HG03432 (cell line): ENCODE measurements around the gene SAP130.

ENCODE experiments used
- ATAC-seq: cut with Tn5 transposase; IDR thresholded peaks from one replicate; pipeline ENCODE4 v1.9.1; 2021; ENCODE audit warnings: mild to moderate bottlenecking, moderate library complexity; ENCODE audit not compliant: unreplicated experiment

Gene SAP130

GRCh38 chr2:128027801-128028667 is at the start of gene SAP130:
TSS of gene SAP130 (minus strand) at chr2:128028059. CDS start at chr2:128026292, 1,767 bp downstream.
- peak; percentile 81 for ATAC-seq

- no peak for ATAC-seq
Observed at GRCh38 chr2:128076461-128077106, 48.7 kb upstream of the SAP130 start.

- ATAC-seq: no peak
Observed at GRCh38 chr2:128073278-128073677, 45.4 kb upstream of the SAP130 start.

GRCh38 chr2:128069769-128070168 is 41.9 kb upstream of the SAP130 start:
- no peak for ATAC-seq

DNA sequence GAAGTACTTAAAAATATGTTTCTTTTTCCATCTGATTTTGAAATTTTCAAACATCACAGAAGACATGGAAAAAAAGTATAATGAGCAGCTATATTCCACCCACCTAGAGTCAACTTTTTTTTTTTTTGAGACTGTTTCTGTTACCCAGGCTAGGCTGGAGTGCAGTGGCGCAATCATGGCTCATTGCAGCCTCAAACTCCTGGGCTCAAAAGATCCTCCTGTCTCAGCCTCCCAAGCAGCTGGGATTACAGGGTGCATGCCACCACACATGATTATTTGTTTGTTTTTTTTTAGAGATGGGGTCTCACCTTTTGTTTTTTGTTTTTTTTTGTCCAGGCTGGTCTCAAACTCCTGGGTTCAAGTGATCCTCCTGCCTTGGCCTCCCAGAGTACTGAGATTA is 36.5 kb upstream of the SAP130 start:
- no peak for ATAC-seq

- ATAC-seq: no peak
Observed at GRCh38 chr2:128062571-128062970, 34.7 kb upstream of the SAP130 start.

- ATAC-seq: no peak
Observed at GRCh38 chr2:128058114-128058513, 30.3 kb upstream of the SAP130 start.

DNA sequence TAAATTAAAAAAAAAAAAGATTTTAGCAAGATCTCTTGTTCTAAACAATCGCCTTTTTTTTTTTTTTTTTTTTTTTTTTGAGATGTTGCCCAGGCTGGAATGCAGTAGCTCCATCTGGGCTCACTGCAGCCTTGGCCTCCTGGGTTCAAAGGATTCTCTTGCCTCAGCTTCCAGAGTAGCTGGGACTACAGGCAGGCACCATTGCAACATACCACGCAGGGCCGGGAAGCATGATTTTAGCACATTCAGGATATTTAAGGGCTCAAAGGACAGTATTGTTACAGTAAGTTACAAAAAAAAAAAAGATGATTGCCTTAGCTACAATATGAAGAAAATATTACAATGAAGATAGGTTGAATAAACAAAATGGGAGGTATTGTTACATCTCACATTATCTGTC is 29.5 kb upstream of the SAP130 start:
- ATAC-seq: no peak

- no peak for ATAC-seq
Observed at GRCh38 chr2:128054104-128054885, 26.4 kb upstream of the SAP130 start.

DNA sequence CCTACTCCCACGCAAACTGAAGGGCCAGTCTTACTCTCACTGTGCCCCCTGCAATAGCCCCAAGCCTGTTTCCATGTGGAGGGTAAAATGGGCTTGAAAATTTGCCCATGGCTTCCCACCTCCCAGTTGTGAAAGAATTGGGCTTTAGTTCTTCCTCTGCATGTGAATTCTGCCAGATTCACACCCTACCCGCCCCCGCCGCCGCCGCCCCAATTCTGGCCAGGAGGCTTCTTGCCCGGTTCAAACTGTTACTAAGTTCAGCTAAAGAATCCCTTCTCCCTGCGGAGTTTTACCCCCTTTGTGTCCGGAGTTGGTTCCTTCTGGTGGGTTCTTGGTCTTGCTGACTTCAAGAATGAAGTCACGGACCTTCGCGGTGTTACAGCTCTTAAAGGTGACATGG is 25.5 kb upstream of the SAP130 start:
- no peak for ATAC-seq

DNA sequence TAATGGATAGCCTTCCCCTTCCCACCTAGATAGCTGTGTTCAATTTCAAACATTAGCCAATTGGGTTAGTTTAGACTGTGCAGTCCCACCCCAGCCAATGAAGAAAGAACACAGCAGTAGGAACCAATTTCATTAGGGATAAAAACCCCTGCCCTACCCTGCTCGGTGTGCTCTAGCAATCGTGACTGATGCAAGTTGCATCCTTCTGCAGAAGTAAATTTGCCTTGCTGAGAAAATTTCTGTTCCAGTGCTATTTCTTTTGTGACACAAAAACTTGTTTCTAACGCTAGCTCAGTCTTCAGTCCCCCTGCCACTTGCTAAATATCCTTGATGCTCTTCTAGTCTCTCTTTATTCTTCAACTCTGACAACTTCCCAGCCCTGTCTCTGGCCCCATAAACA is 15.2 kb upstream of the SAP130 start:
- ATAC-seq: no peak

GRCh38 chr2:128041561-128041960 is 13.7 kb upstream of the SAP130 start:
- ATAC-seq: no peak

DNA sequence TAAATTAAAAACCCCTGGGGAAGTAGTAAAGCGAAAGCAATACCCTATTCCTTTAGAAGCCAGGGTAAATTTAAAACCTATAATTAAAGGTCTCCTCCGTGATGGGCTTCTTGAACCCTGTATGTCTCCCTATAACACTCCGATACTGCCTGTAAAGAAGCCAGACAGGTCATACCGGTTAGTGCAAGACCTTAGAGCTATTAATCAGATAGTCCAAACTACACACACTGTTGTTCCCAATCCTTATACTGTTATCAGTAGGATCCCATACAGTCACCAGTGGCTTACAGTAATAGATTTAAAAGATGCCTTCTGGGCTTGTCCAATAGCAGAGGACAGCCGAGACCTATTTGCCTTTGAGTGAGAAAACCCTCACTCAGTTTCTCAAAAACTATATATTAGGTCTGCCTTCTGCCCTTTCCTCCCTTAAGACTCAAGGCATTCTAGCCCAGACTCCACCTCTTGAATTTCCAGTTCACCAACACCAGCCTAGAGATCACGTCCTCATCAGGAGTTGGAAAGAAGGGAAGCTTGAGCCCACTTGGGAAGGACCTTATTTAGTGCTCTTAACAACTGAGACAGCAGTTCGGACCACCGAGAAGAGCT is 12.4 kb upstream of the SAP130 start:
- no peak for ATAC-seq

DNA sequence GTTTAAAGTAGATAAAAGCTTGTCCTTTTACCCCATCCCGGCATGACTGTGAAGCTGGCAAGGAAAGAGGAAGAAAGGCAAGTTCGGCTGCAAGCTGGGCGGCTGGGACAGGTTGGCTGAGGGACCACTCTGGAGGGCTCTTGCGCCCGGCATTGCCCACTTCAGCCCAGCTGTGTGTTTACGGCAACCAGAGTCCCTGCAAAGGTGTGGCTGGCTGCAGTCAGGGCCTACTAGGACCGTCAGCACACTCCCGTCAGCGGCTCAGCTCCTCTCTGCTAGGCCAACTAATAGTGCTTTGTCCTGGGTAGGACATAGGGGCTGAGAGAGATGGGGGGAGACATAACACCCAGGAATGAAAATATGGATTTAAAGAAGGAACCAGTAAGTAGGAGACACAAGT is 11.7 kb upstream of the SAP130 start:
- ATAC-seq: no peak

DNA sequence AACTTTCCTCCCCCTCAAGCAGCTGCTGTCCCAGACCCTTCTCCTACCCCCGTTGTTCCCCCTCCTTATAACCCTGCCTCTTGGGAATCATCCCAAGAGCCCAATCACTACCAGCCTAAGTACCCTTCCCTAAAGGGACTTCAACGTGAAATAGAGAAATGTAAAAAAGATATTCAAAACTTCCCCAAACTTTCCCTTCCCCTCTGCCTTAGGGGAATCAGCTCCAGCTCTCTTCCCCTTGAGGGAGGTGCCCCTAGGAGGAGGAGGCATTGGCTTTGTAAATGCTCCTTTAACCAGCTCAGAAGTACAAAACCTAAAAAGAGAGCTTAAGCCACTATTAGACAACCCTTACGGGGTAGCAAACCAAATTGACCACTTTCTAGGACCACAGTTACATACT is 10.6 kb upstream of the SAP130 start:
- ATAC-seq: no peak

GRCh38 chr2:128037649-128038048 is 9.8 kb upstream of the SAP130 start:
- ATAC-seq: no peak

GRCh38 chr2:128036748-128037607 is 9.1 kb upstream of the SAP130 start:
- no peak for ATAC-seq

GRCh38 chr2:128032092-128032491 is 4.2 kb upstream of the SAP130 start:
- no peak for ATAC-seq

GRCh38 chr2:128028668-128029054 is 802 bp upstream of the SAP130 start:
- no peak for ATAC-seq

GRCh38 chr2:128027278-128027800 is 520 bp downstream of the SAP130 start:
- peak; percentile 86 for ATAC-seq
